CD4-positive, alpha-beta T cell treated with Interleukin-15 for 1 hour (primary cell): ENCODE data around the gene DHRS7C.
"Not testable (repeated sequence)": the region's sequence is repeated elsewhere in the genome, so short reads cannot be mapped to it uniquely, and the experiment has no call there.

Experiments used
- DNase-seq: peaks from one replicate; pipeline ENCODE4 v3.0.0-alpha.2; 2020

The DHRS7C gene

GRCh38 chr17:9809409-9809808, 18.0 kb upstream of the DHRS7C start:
- DNase-seq, result no peak

GRCh38 chr17:9806699-9807098, 15.3 kb upstream of the DHRS7C start:
- DNase-seq, result no peak

GRCh38 chr17:9805769-9806168, 14.4 kb upstream of the DHRS7C start:
- DNase-seq, result no peak

DNA sequence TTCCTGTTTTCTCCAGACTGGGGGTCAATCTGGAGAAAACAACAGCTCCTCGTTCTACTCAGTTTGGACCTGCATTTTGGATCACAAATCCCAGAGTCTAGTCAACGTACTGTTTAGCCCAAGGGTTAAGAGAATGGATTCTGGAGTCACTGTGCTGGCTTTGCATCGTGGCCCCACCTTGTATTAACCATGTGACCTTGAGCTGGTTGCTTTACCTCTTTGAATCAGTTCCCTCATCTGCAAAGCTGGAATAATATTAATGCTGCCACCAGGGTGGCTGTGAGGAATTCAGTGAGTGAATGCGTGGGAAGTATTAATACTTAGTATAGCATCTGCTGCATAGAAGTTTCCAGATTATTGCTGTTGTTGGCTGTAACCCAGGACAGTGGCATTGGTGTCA, 11.3 kb upstream of the DHRS7C start:
- DNase-seq, result no peak

- DNase-seq, result no peak
Measured at GRCh38 chr17:9802294-9802693, 10.9 kb upstream of the DHRS7C start.

GRCh38 chr17:9801505-9801904, 10.1 kb upstream of the DHRS7C start:
- DNase-seq, result no peak

GRCh38 chr17:9798724-9799123, 7.3 kb upstream of the DHRS7C start:
- DNase-seq, result no peak

DNA sequence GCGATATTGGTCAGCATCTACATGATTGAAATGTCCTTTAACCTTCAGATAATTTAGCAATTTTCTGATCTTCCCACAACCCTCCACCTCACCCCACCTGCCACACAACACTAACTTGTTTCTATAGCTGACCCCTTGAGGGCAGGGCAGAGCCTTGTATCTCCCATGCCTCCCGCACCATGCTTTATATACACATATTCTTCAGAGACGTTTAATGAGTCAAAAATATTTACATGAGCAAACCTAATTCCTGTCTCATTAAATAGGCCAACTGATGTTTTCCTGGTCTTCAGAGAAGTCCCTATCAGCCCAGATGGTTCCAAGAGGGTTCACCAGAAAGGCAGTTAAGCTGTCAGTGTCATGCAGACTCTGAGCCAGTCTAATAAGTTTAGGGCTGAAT, 6.6 kb upstream of the DHRS7C start:
- DNase-seq, result no peak

DNA sequence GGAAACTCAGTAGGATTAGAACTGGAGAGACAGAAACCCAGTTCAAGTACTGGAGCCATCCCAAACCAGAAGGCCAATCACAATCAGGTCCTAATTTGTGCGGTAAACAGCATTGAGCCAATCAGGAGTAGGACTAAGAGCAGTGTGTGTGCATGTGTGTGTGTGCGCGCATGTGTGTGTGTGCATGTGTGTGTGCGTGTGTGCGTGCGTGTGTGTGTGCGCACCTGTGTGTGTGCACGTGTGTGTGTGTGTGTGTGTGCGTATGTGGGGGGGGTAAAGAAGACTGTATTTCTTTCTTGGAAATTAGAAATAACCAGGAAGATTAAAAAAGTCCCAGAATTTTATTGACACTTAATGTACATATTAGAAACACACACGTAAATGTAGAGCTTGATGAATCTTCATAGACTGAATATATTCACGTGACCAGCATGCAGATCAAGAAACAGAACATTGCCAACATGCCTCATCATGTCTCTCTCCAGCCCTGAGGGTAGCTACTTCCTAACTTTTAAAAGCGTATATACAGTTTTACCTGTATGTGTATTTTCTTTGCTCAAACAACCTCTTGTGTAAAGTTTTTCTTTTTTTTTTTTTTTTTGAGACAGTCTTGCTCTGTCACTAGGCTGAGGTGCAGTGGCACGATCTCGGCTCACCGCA, 919 bp upstream of the DHRS7C start:
- DNase-seq, result no peak

DNA sequence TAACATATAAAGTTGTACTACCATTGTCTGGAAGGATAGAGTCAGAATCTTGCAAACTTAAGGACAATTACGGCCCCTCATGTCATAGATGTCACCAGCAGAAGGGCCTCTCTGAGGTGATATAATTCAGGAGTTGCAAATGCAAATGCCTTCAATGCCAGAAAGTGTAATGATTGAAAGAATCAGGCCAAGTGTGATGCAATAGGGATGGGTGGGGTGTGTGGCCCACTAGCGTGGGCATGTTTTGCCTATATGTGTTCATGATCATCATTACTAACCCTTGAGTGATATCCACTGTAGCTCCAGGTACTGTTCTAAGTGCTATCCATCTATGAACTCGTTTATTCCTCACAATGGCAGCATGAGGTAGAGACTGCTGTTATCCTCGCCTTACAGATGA, 1.1 kb downstream of the DHRS7C start:
- DNase-seq, result no peak

DNA sequence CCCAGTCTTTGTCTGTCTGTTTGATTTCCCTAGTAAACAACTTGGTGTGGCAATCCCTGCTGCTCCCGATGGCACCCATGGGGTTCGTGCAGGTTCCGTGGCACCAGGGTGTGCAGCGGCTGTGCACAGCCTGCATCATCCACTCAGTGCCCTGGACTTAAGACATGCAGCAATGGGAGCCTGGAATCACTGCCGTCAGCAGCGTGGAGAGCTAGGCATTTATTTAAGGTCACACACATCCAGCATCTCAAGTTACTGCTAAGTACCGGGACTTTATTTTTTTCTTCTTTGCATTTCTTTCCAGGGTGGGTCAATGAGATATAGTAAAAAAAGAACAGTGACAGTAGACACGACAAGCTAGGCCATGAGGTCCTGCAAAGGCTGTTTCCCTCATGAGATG, 2.8 kb downstream of the DHRS7C start:
- DNase-seq, result no peak

- no peak for DNase-seq
Measured at GRCh38 chr17:9784544-9784943, 6.8 kb downstream of the DHRS7C start.

GRCh38 chr17:9783465-9783864, 7.9 kb downstream of the DHRS7C start:
- DNase-seq, result not testable (repeated sequence)

DNA sequence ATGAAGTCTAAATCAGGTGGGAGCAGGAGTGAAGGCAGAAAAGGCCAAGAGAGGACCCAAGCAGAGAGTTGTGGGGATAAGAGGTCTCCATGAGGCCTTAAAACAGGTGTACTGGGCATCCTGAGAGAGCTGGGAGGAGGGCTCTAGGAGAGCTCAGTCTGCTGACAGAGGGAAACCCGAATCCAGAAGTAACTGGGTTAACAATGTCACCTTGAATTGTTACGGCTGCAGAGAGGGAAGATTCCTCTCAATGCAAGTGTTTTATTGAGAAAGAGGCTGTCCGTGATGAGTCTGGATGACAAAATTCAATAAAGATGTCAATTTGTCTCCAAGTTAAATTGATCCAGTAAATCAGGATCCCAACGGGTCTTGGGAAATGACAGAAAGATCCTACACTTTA, 8.3 kb downstream of the DHRS7C start:
- DNase-seq, result no peak

GRCh38 chr17:9780552-9780951, 10.8 kb downstream of the DHRS7C start:
- DNase-seq, result no peak

- DNase-seq, result no peak
Measured at GRCh38 chr17:9776911-9777310, 14.5 kb downstream of the DHRS7C start.

DNA sequence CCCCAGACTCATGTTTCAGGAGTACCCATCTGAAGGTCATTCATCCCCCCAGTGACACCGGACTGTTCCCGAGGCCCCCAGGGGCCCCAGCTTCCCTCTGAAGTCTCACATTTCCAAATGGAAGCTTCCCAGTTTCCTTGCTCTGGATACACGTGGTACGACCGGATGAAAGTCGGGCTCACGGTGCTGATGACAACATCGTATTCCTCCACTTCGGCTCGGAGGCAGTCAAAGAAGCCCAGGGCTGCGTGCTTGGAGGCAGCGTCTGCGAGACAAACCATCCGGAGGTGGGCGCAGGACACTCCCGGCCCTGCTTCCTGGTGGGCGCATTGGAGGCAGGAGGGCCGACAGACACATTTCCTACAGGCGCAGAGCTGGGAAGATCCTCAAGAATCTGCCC, 18.7 kb downstream of the DHRS7C start:
- no peak for DNase-seq

DNA sequence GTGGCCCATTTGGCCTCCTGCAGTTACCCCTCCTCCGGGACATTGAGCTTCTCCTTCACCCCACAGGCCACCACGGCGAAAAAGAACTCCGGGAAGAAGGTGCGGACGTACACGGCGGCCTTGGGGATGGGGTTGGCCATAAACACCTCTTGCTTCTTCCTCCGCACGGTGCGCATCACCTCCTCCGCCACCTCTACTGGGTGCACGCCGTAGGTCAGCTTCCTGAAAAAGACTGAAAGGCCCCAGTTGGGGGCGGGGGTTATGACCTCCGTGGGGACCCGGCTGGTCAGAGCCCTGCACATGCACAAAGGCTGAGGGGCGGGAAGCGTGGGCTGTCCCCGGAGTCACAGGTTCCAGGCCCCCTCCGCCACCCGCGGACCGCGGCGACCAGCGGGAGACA, 19.9 kb downstream of the DHRS7C start:
- no peak for DNase-seq

DNA sequence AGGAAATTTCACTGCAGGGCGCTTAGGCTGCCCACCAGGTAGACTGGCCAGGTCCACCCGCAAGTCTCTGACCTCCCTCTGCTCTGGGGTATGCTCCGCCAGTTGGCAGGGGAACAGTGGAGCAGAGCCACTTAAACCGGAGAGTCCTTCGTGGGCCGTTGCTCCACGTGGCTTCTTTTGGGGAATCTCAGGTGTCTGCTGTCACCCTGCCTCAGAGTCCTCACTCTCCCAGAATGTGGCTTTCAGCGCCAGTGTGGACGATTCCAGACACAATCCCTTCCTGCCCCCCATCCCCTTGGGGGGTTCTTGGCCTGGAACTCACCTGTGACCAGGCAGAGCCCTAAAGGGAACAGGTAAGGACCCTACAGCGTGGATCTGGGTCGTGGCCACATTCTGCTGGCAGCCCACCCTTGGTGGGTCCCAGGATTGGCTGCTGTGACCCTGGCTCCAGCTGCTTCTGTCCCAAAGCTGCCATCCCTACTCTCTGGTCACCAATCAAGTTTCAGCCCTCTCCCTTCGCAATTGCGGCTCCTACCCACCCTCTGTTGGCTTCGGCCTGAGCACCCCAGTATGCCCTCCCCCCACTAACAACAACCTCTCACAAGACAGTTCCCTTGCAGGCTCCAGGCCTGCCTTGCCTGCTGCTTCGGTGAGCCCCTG, 22.2 kb downstream of the DHRS7C start:
- DNase-seq, result no peak

- no peak for DNase-seq
Measured at GRCh38 chr17:9768381-9768934, 22.9 kb downstream of the DHRS7C start.

DNA sequence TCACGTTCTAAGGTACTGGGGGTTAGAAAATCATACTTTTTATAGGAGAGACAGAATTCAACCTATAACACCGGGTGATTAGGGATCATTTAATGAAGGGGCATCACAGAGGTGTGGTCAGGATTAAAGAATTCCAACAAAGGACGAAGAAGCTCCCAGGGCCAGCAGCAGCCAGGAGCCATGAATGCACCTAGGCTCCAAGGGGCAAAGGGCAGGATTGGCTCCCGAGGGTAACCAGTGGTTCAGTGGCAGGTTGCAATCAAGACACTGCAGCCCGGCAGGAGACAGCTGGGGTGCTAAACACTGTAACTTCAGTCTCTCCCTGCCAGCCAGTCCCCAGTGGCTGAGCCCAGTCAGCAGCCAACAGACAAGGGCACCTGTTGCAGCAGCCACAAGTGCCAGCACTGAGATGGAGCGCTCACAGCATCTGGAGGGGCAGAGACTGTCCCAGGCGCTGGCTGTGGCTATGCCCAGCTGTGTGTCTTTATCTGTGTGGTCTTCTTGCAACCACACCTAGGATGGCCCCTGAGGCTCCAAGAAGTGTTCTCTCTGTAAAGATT, 23.9 kb downstream of the DHRS7C start:
- no peak for DNase-seq

DNA sequence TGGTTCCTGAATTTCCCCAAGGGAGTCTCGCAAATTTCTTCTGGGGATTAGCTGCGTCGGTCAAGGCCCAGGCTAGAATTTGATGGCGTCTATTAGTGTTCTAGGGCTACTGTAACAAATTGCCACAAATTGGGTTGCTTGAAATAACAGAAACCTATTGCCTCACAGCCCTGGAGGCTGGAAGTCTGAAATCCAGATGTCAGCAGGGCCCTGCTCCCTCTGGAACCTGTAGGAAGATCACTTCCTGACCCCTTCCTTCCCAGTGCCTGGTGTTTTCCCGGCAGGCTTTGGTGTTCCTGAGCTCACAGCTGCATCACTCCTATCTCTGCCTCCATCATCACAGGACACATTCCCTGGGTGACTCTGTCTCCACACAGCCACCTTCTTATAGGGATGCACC, 24.4 kb downstream of the DHRS7C start:
- DNase-seq, result no peak

DNA sequence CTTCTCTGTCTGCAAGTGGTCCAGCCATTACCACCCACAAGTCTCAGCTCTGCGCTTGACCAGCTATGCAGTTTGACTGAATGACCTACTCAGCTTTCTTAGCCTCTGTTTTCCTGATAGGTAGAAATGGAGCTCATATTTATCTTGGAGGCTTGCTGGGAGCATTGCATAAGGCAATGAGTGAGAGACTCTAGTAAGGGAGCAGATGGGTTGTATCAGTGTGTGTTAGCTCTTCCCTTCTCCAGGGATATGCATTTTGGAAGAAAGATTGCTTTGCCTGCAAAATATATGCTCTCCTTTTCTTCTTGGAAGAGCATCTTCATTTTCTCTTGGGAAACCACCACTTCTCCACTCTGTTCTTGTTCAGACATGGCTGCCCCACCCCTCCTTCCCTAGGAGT, 26.1 kb downstream of the DHRS7C start:
- no peak for DNase-seq

- DNase-seq, result no peak
Measured at GRCh38 chr17:9763643-9764042, 27.7 kb downstream of the DHRS7C start.
